HG02885 (cell line): ENCODE results near the gene NDRG4.

ENCODE experiments used
- ATAC-seq: cut with Tn5 transposase; IDR thresholded peaks from one replicate; pipeline ENCODE4 v1.9.1; 2021; ENCODE audit warnings: mild to moderate bottlenecking; ENCODE audit not compliant: unreplicated experiment, poor library complexity

NDRG4 gene

GRCh38 chr16:58536278-58536677, 36.3 kb downstream of the NDRG4 start:
- ATAC-seq: no peak

DNA sequence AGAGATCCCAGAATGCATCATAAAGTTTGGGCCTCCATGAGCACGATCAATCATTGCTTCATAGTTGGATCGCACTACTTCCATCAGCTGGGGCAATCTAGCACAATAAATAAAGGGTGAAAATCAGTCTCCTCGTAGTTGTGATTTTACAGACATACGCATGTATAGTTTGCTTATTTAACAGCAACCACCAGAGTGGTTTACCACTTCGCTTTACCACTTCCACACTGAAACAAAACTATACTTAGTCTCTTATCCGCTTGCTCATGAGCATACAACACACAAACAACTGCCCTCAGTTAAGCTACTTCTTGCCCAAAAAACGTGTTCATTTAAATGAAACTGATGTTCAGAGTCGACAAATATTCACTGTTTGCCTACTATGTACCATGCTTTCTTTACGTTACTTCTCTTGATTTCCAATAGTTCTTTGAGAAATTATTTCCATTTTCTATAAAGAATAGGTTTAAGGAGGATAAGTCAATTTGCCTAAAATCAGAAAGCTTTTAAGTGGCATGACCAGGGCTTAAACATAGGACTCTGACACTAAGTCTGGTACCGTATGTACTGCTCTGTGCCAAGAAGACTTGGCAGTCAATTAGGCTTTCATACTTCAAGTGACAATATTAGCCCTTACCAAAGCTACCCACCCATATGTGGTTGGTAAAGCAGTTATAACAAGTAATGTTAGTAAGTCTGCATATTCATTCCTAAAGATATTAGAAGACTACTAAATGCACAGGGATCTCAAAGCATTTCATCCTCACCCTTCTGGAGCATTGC, 37.4 kb downstream of the NDRG4 start:
- no peak for ATAC-seq

DNA sequence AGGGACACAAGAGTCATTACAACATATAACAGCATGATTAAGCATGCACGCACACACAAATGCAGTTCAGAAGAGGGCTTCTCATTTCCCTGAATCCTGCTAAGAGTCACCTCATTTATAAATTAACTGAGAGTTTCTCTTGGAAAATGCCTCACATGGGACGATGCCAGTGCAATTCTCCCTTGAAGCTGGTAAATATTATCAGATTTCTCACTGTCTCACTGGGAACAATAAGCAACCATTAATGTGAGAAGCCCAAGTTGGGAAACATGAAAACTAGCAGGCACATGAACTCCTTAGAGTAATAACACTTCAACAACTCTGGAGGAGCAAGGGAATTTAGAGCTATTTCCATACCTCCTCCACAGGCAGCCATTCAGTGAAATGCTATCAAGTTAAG, 41.8 kb downstream of the NDRG4 start:
- ATAC-seq: no peak

GRCh38 chr16:58542291-58542690, 42.3 kb downstream of the NDRG4 start:
- no peak for ATAC-seq

GRCh38 chr16:58543685-58544084, 43.7 kb downstream of the NDRG4 start:
- ATAC-seq: no peak

- no peak for ATAC-seq
Observed at GRCh38 chr16:58548378-58548777, 48.4 kb downstream of the NDRG4 start.

- no peak for ATAC-seq
Observed at GRCh38 chr16:58551496-58551895, 51.6 kb downstream of the NDRG4 start.

GRCh38 chr16:58556678-58557077, 56.7 kb downstream of the NDRG4 start:
- no peak for ATAC-seq
